IMR-90 (cell line): ENCODE results near the gene PMPCA. TPM values are rescaled to one million over a fixed set of nuclear protein-coding genes. Genes with fewer than 3 reads are reported as not detected.

Experiments used
- ATAC-seq: fragments of 200-7000 bp; cut with Tn5 transposase; 2 replicates; pipeline ENCODE4 v1.9.1; 2020; ENCODE audit warnings: low read depth, mild to moderate bottlenecking, moderate library complexity
- BruUV-seq: library from RNA; stranded (reverse); fragments of 400-500 nt; replicated peaks from 2 replicates; lab custom pipeline; 2021; lab: Mats Ljungman, UMichigan
- CTCF ChIA-PET: fragments of 300-600 bp; formaldehyde crosslinking; extraction: SDS; loops from one replicate; lab custom pipeline; 2021; ENCODE audit warnings: antibody characterized with exemption; lab: Yijun Ruan, JAX
- POLR2A ChIA-PET: fragments of 300-600 bp; sonication (Branson Sonifier 250); formaldehyde crosslinking; loops from one replicate; lab custom pipeline; 2022; ENCODE audit warnings: antibody characterized with exemption; ENCODE audit not compliant: unreplicated experiment; lab: Charles Lee
- DNase-seq: peaks from one replicate; pipeline ENCODE4 v3.0.0; 2013
- H2AFZ ChIP-seq: replicated peaks from 2 replicates; pipeline ENCODE3; 2013; ENCODE audit warnings: low read length, mild to moderate bottlenecking; ENCODE audit not compliant: poor library complexity
- H2AK5ac ChIP-seq: 2 replicates; pipeline ENCODE4 v1.6.1; 2013; ENCODE audit warnings: low read depth, low read length, inconsistent platforms
- H2AK9ac ChIP-seq: replicated peaks from 2 replicates; pipeline ENCODE3; 2013; ENCODE audit warnings: mild to moderate bottlenecking, low read depth, low read length, moderate library complexity; ENCODE audit not compliant: poor library complexity
- H2BK120ac ChIP-seq: 2 replicates; pipeline ENCODE4 v1.6.1; 2013; ENCODE audit warnings: low read depth, low read length, inconsistent platforms
- H2BK15ac ChIP-seq: 3 replicates; pipeline ENCODE4 v1.6.1; 2013; ENCODE audit warnings: low read depth, low read length, inconsistent platforms
- H2BK20ac ChIP-seq: 2 replicates; pipeline ENCODE4 v1.6.1; 2013; ENCODE audit warnings: low read depth, mild to moderate bottlenecking, inconsistent platforms, low read length, moderate library complexity
- H2BK5ac ChIP-seq: 2 replicates; pipeline ENCODE4 v1.6.1; 2013; ENCODE audit warnings: mild to moderate bottlenecking, low read depth, low read length, inconsistent platforms; ENCODE audit not compliant: poor library complexity, severe bottlenecking
- H3K14ac ChIP-seq: replicated peaks from 2 replicates; pipeline ENCODE4 v1.6.1; 2013; ENCODE audit warnings: low read depth, low read length, inconsistent platforms
- H3K18ac ChIP-seq: 2 replicates; pipeline ENCODE4 v1.6.1; 2013; ENCODE audit warnings: low read depth, low read length, control low read depth
- H3K23ac ChIP-seq: 2 replicates; pipeline ENCODE4 v1.6.1; 2013; ENCODE audit warnings: low read depth, low read length, inconsistent platforms
- H3K27ac ChIP-seq: 2 replicates; pipeline ENCODE4 v1.5.1; 2013; ENCODE audit warnings: mild to moderate bottlenecking, control low read depth, low read length; ENCODE audit not compliant: insufficient read depth
- H3K27me3 ChIP-seq: 2 replicates; pipeline ENCODE4 v1.6.1; 2013; ENCODE audit warnings: low read length; ENCODE audit not compliant: control insufficient read depth, insufficient read depth
- H3K36me3 ChIP-seq: 2 replicates; pipeline ENCODE4 v1.6.1; 2013; ENCODE audit warnings: low read length, mixed read lengths; ENCODE audit not compliant: control insufficient read depth, insufficient read depth
- H3K4ac ChIP-seq: 2 replicates; pipeline ENCODE4 v1.6.1; 2013; ENCODE audit warnings: low read depth, low read length, inconsistent platforms
- H3K4me1 ChIP-seq: 2 replicates; pipeline ENCODE4 v1.6.1; 2013; ENCODE audit warnings: low read length, mixed read lengths; ENCODE audit not compliant: control insufficient read depth, insufficient read depth
- H3K4me2 ChIP-seq: 2 replicates; pipeline ENCODE4 v1.6.1; 2013; ENCODE audit warnings: low read depth, mild to moderate bottlenecking, control low read depth, low read length, moderate library complexity
- H3K4me3 ChIP-seq: 2 replicates; pipeline ENCODE4 v1.5.1; 2013; ENCODE audit warnings: low read depth, mild to moderate bottlenecking, control low read depth, low read length, moderate library complexity; ENCODE audit not compliant: insufficient read depth
- H3K56ac ChIP-seq: 2 replicates; pipeline ENCODE4 v1.6.1; 2013; ENCODE audit warnings: low read length, inconsistent platforms; ENCODE audit not compliant: insufficient read depth; ENCODE audit errors: extremely low read depth
- H3K79me1 ChIP-seq, 2 experiments: 2 replicates each; pipeline ENCODE4 v1.6.1; 2013; ENCODE audit warnings: low read length in 2 of 2, inconsistent platforms in 1 of 2, low read depth in 1 of 2
- H3K9ac ChIP-seq: 2 replicates; pipeline ENCODE4 v1.6.1; 2013; ENCODE audit warnings: low read depth, low read length, control low read depth
- H3K9me1 ChIP-seq: 2 replicates; pipeline ENCODE4 v1.6.1; 2013; ENCODE audit warnings: low read length, inconsistent platforms; ENCODE audit not compliant: insufficient read depth
- H3K9me3 ChIP-seq: 2 replicates; pipeline ENCODE4 v1.6.1; 2013; ENCODE audit warnings: low read length; ENCODE audit not compliant: control insufficient read depth, insufficient read depth
- H4K20me1 ChIP-seq: 2 replicates; pipeline ENCODE4 v1.6.1; 2013; ENCODE audit warnings: low read length, inconsistent platforms; ENCODE audit not compliant: insufficient read depth
- H4K5ac ChIP-seq: 2 replicates; pipeline ENCODE4 v1.6.1; 2013; ENCODE audit warnings: mild to moderate bottlenecking, low read depth, low read length, control low read depth
- H4K8ac ChIP-seq, 2 experiments: 2 replicates each; pipeline ENCODE4 v1.6.1; 2013; ENCODE audit warnings: low read depth in 2 of 2, low read length in 2 of 2, control low read depth in 1 of 2, inconsistent platforms in 1 of 2
- H4K91ac ChIP-seq: 2 replicates; pipeline ENCODE4 v1.6.1; 2013; ENCODE audit warnings: low read depth, low read length, inconsistent platforms; ENCODE audit not compliant: insufficient read depth
- BHLHE40 ChIP-seq: fragments of 150-350 bp; IDR thresholded peaks from 2 replicates; pipeline ENCODE4 v1.6.1; 2016; ENCODE audit warnings: mild to moderate bottlenecking, low read depth, low read length
- CTCF ChIP-seq: conservative IDR thresholded peaks from 2 replicates; pipeline ENCODE4 v1.5.1; 2012; ENCODE audit warnings: mild to moderate bottlenecking, low read depth, low read length, improper control_type of control experiment
- MAZ ChIP-seq: IDR thresholded peaks from 2 replicates; pipeline ENCODE4 v1.6.1; 2012; ENCODE audit warnings: low read depth, mild to moderate bottlenecking, low read length, improper control_type of control experiment, moderate library complexity, borderline replicate concordance
- NFE2L2 ChIP-seq: fragments of 150-350 bp; IDR thresholded peaks from 2 replicates; pipeline ENCODE4 v1.6.1; 2016; ENCODE audit warnings: low read depth, mild to moderate bottlenecking, low read length
- RAD21 ChIP-seq: IDR thresholded peaks from 2 replicates; pipeline ENCODE4 v1.6.1; 2012; ENCODE audit warnings: low read length, improper control_type of control experiment
- RCOR1 ChIP-seq: IDR thresholded peaks from 2 replicates; pipeline ENCODE4 v1.6.1; 2012; ENCODE audit warnings: mild to moderate bottlenecking, low read length, improper control_type of control experiment; ENCODE audit not compliant: insufficient replicate concordance
- RFX5 ChIP-seq: IDR thresholded peaks from 2 replicates; pipeline ENCODE4 v1.8.0; 2012; ENCODE audit warnings: low read depth, mild to moderate bottlenecking, low read length, moderate library complexity
- WGBS, 2 experiments: methylation state at CpG; one replicate each; pipeline versions ENCODE4 v1.1.5 to v1.1.7; 2013; ENCODE audit warnings: missing lambda C conversion rate in 2 of 2; ENCODE audit not compliant: insufficient read length in 1 of 2; ENCODE audit errors: extremely low coverage in 2 of 2; 5-methylcytosine and 5-hydroxymethylcytosine counted together
- dilution Hi-C: fragments of 300-500 bp; cut with HindIII; formaldehyde crosslinking; loops from one replicate; pipeline ENCODE4 v1.14.3; 2018; ENCODE audit warnings: low sequenced_read_pairs; ENCODE audit not compliant: unreplicated experiment
- in situ Hi-C: fragments of 300-500 bp; cut with MboI; formaldehyde crosslinking; loops from 3 replicates; pipeline ENCODE4 v1.14.3; 2019; ENCODE audit warnings: low sequenced_read_pairs, inconsistent platforms, mixed read lengths
- intact Hi-C: fragments of 100-400 bp; cut with micrococcal nuclease; formaldehyde crosslinking; loops from 2 replicates; pipeline ENCODE4 v1.10.0; 2022
- polyA plus RNA-seq, 3 experiments: library from polyadenylated mRNA; depleted of rRNA; stranded (reverse); fragments of >200 nt; gene quantifications; 2 replicates each; pipeline ENCODE4 v1.2.3, GENCODE V29; 2012; ENCODE audit warnings: low replicate concordance in 1 of 3
- total RNA-seq: library from RNA; depleted of rRNA; stranded (reverse); fragments of >200 nt; gene quantifications from 2 replicates; pipeline ENCODE4 v1.2.3, GENCODE V29; 2012

PMPCA gene
- total and polyA plus RNA-seq, 2 of the 4 experiments (the other 2 are of a cell fraction), result 62.6 to 95.8 TPM

- H4K91ac ChIP-seq, result no peak overlapping the region
- 95% methylated on average over 14 of the region's 28 CpGs; no CpG with 5 or more reads in 1 of the 2 experiments for WGBS, 2 experiments
- H4K20me1 ChIP-seq, result peaks cover 93% of the 10 kb centered on the region
- no peak overlapping the region for H3K27ac ChIP-seq
- H3K9ac ChIP-seq, result no peak overlapping the region
- no peak overlapping the region for H2BK20ac ChIP-seq
- no peak for DNase-seq
- intact Hi-C loops, result no loop called here
- in situ Hi-C loops, result no loop called here
- no peaks in the 10 kb centered on the region for H3K4me1 ChIP-seq
- H3K4ac ChIP-seq, result no peak overlapping the region
- dilution Hi-C loops, result no loop called here
- H2BK5ac ChIP-seq, result no peak overlapping the region
- no peak overlapping the region for H3K4me2 ChIP-seq
- peaks cover 34 to 93% of the 10 kb centered on the region in 2 experiments for H3K79me1 ChIP-seq
- H3K18ac ChIP-seq, result no peak overlapping the region
- no peak overlapping the region for H2AK9ac ChIP-seq
- TF ChIP-seq RAD21, result no peak
- no peak for TF ChIP-seq RFX5
- TF ChIP-seq NFE2L2, result no peak
- TF ChIP-seq CTCF, result no peak
- no peak for TF ChIP-seq MAZ
- no peak for TF ChIP-seq BHLHE40
- no peak for TF ChIP-seq RCOR1
- no peak overlapping the region for H2BK120ac ChIP-seq
- H2AK5ac ChIP-seq, result no peak overlapping the region
- no peak overlapping the region for H3K23ac ChIP-seq
- no peak overlapping the region for H2AFZ ChIP-seq
- no peak overlapping the region for H3K56ac ChIP-seq
- H3K4me3 ChIP-seq, result no peak overlapping the region
- peaks cover 94% of the 10 kb centered on the region for H3K36me3 ChIP-seq
- no peak overlapping the region for H4K8ac ChIP-seq
- ChIA-PET POLR2A (no interaction called here), CTCF (interaction anchor here (0.5 kb wide), 1 partner anchor 11 kb away, joined by 4 read pairs; no protein-coding TSS in a partner anchor)
- H3K14ac ChIP-seq, result no peak overlapping the region
- H2BK15ac ChIP-seq, result no peak overlapping the region
- no peaks in the 10 kb centered on the region for H3K9me3 ChIP-seq
- BruUV-seq, result no TSS peak
- no peaks in the 10 kb centered on the region for H3K9me1 ChIP-seq
- H3K27me3 ChIP-seq, result no peaks in the 10 kb centered on the region
- H4K5ac ChIP-seq, result no peak overlapping the region
- no peak for ATAC-seq
Observed at GRCh38 chr9:136472640-136473353, 62.3 kb downstream of the PMPCA start.
